LNCaP clone FGC (cell line): ENCODE data around the gene PSMC3.

Experiments
- DNase-seq: peaks from one replicate; pipeline ENCODE4 v3.0.0-alpha.2; 2011; ENCODE audit warnings: low read depth
- H3K4me3 ChIP-seq: 2 replicates; pipeline ENCODE4 v1.5.1; 2011; ENCODE audit warnings: mild to moderate bottlenecking, low read depth, low read length, control low read depth
- CTCF ChIP-seq: IDR thresholded peaks from 2 replicates; pipeline ENCODE4 v1.5.1; 2012; ENCODE audit warnings: mild to moderate bottlenecking; ENCODE audit not compliant: control insufficient read depth, insufficient read depth; ENCODE audit errors: extremely low read depth

The PSMC3 gene

GRCh38 chr11:47376525-47377371, 49.5 kb downstream of the PSMC3 start:
- TF ChIP-seq CTCF: no peak
- H3K4me3 ChIP-seq: no peak overlapping the region
- no peak for DNase-seq

GRCh38 chr11:47376107-47376524, 50.1 kb downstream of the PSMC3 start:
- TF ChIP-seq CTCF: no peak
- DNase-seq: no peak
- no peak overlapping the region for H3K4me3 ChIP-seq

- DNase-seq: no peak
- no peak overlapping the region for H3K4me3 ChIP-seq
- no peak for TF ChIP-seq CTCF
Measured at GRCh38 chr11:47375546-47376085, 50.6 kb downstream of the PSMC3 start.

GRCh38 chr11:47375020-47375419, 51.2 kb downstream of the PSMC3 start:
- H3K4me3 ChIP-seq: no peak overlapping the region
- no peak for DNase-seq
- TF ChIP-seq CTCF: no peak

GRCh38 chr11:47374720-47375019, 51.6 kb downstream of the PSMC3 start:
- no peak for DNase-seq

GRCh38 chr11:47373876-47374719, 52.1 kb downstream of the PSMC3 start:
- DNase-seq: no peak
- peak; percentile 91 for TF ChIP-seq CTCF

More at GRCh38 chr11:47374720-47375019, 51.6 kb downstream of the PSMC3 start:
- TF ChIP-seq CTCF: no peak
- H3K4me3 ChIP-seq: no peak overlapping the region

More at GRCh38 chr11:47373876-47374719, 52.1 kb downstream of the PSMC3 start:
- no peak overlapping the region for H3K4me3 ChIP-seq
